Astrocyte (in vitro differentiated cells and primary cell): ENCODE data around the gene PNPT1.

ENCODE experiments used
- CTCF ChIP-seq: IDR thresholded peaks from 2 replicates; pipeline ENCODE4 v1.5.1; 2011; ENCODE audit warnings: low read depth, mild to moderate bottlenecking, inconsistent platforms, low read length, moderate library complexity; ENCODE audit not compliant: insufficient read depth
- EZH2 ChIP-seq: IDR thresholded peaks from 2 replicates; pipeline ENCODE4 v1.6.1; 2012; ENCODE audit warnings: mild to moderate bottlenecking, low read length, inconsistent platforms; ENCODE audit not compliant: insufficient read depth

- TF ChIP-seq EZH2: no peak
- no peak for TF ChIP-seq CTCF
Observed at GRCh38 chr2:55705027-55705653, 11.5 kb upstream of the PNPT1 start.
